Gastrocnemius medialis (tissue), 4 donors: ENCODE measurements around the gene C14orf132.

ENCODE experiments used
- POLR2A ChIP-seq, 2 donors: fragments of 450-650 bp; IDR thresholded peaks; one replicate each; pipeline ENCODE4 v1.6.1; 2017; ENCODE audit warnings: antibody characterized with exemption in 2 of 2, mild to moderate bottlenecking in 2 of 2, moderate library complexity in 2 of 2
- TF ChIP-seq, protein P1 (sequence below), 5 experiments: fragments of 450-650 bp in 3 of 5; fragments of 200-600 bp in 2 of 5; sonication (generic) in 2 of 5; IDR thresholded peaks in 4 of 5; conservative IDR thresholded peaks in 1 of 5; 1 replicate in 4 of 5; 2 replicates in 1 of 5; pipeline ENCODE4 v1.5.1; 2016 to 2019; ENCODE audit warnings: antibody characterized with exemption in 5 of 5, mild to moderate bottlenecking in 3 of 5, moderate library complexity in 3 of 5

DNA sequence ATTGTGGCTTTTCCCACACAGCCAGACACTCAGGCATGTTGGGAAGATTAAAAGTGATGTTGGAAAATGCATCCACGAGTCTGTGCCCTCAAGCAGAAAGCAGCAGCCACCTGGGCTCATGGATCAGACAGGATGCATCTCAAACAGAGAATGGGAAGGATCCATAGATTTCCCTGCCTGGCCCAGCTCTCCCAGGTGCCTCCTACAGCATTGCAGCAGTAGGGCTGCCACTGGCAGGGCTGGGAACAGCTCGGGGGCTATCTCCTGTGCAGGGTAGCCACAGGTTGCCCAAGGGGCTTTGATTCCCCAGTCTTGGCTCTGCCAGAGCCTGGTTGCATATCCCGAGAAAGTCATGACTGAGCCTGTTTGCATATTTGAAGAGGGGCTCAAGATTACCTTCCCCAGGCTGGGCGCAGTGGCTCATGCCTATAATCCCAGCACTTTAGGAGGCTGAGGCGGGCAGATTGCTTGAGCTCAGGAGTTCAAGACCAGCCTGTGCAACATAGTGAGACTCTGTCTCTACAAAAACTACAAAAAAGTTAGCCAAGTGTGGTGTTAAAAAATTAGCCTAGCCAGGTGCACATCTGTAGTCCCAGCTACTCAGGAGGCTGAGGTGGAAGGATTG is 19.5 kb downstream of the C14orf132 start:
- TF ChIP-seq, protein P1, sequence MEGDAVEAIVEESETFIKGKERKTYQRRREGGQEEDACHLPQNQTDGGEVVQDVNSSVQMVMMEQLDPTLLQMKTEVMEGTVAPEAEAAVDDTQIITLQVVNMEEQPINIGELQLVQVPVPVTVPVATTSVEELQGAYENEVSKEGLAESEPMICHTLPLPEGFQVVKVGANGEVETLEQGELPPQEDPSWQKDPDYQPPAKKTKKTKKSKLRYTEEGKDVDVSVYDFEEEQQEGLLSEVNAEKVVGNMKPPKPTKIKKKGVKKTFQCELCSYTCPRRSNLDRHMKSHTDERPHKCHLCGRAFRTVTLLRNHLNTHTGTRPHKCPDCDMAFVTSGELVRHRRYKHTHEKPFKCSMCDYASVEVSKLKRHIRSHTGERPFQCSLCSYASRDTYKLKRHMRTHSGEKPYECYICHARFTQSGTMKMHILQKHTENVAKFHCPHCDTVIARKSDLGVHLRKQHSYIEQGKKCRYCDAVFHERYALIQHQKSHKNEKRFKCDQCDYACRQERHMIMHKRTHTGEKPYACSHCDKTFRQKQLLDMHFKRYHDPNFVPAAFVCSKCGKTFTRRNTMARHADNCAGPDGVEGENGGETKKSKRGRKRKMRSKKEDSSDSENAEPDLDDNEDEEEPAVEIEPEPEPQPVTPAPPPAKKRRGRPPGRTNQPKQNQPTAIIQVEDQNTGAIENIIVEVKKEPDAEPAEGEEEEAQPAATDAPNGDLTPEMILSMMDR (IDR thresholded peaks at IDR 0.05 in 4 of 5, conservative IDR thresholded peaks at IDR 0.05 in 1 of 5), result no peak
- no peak for TF ChIP-seq POLR2A (IDR thresholded peaks at IDR 0.05)
